ENCODE data around the gene FLT3LG.

Gene FLT3LG

DNA sequence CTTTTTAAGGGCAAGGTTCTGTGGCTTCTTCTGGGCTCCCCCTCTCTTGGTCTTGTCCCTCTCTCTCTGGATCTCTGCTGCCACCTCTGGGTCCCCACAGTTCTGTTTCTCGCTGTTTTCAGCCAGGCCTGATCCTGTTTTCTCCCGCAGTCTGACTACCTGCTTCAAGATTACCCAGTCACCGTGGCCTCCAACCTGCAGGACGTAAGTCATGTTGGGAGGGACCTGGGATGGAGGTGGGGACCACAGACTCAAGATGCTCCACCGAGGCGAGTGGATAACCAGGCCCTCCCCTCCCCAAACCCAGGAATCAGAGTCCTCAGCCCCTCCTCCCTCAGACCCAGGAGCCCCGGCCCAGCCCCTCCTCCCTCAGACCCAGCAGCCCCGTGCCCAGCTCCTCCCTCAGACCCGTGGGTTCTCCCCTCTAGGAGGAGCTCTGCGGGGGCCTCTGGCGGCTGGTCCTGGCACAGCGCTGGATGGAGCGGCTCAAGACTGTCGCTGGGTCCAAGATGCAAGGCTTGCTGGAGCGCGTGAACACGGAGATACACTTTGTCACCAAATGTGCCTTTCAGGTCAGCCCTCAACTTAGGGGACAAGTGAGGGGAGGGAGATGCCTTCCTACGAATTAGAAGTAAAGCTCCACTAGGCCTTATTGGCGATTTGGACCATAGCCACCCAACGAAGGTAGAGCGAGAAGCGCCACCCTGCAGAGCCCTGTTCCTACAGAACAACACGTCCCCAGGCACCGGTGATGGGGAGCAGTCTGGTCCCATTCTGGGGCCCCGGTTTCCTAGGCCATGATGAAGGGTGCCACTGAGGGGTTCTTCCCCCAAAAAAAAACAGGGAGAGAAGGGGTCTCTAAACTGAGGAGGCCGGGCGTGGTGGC lies 2.2 kb downstream of the FLT3LG start:
- Histone ChIP-seq H3K27me3 (ENCODE audit: insufficient read depth, low read length) (no peaks in the 10 kb centered on the region), H3K36me3 (ENCODE audit: insufficient read depth, low read length) (no peaks in the 10 kb centered on the region), H3K27ac (ENCODE audit: low read depth, low read length) (no peak overlapping the region), H3K4me1 (ENCODE audit: control insufficient read depth, insufficient read depth, low read length, unreplicated experiment) (no peaks in the 10 kb centered on the region), H3K4me3 (ENCODE audit: low read depth, low read length) (no peak overlapping the region), H2AFZ (ENCODE audit: low read length, unreplicated experiment) (no peak overlapping the region), H3K79me2 (ENCODE audit: control insufficient read depth, insufficient read depth, low read length, unreplicated experiment) (no peaks in the 10 kb centered on the region)

DNA sequence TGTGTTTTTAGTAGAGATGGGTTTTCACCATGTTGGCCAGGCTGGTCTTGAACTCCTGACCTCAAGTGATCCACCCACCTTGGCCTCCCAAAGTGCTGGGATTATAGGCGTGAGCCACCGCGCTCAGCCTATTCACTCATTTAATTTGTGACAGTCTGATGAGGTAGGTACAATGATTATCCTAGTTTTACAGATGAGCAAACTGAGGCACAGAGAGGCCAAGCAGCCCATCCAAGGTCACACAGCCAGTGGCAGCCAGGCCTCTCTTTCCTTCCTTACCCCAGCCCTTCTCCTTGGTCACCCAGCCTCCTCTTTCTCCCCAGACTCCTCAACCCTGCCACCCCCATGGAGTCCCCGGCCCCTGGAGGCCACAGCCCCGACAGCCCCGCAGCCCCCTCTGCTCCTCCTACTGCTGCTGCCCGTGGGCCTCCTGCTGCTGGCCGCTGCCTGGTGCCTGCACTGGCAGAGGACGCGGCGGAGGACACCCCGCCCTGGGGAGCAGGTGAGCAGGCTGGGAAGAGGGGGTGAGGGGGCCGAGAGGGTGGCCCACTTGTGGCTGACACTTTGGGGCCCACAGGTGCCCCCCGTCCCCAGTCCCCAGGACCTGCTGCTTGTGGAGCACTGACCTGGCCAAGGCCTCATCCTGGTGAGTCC lies 6.1 kb downstream of the FLT3LG start:
- Histone ChIP-seq H3K79me2 (ENCODE audit: control insufficient read depth, insufficient read depth, low read length, unreplicated experiment) (no peaks in the 10 kb centered on the region), H3K36me3 (ENCODE audit: insufficient read depth, low read length) (no peaks in the 10 kb centered on the region), H3K27me3 (ENCODE audit: insufficient read depth, low read length) (no peaks in the 10 kb centered on the region), H2AFZ (ENCODE audit: low read length, unreplicated experiment) (no peak overlapping the region), H3K4me3 (ENCODE audit: low read depth, low read length) (no peak overlapping the region), H3K27ac (ENCODE audit: low read depth, low read length) (no peak overlapping the region), H3K4me1 (ENCODE audit: control insufficient read depth, insufficient read depth, low read length, unreplicated experiment) (no peaks in the 10 kb centered on the region)

DNA sequence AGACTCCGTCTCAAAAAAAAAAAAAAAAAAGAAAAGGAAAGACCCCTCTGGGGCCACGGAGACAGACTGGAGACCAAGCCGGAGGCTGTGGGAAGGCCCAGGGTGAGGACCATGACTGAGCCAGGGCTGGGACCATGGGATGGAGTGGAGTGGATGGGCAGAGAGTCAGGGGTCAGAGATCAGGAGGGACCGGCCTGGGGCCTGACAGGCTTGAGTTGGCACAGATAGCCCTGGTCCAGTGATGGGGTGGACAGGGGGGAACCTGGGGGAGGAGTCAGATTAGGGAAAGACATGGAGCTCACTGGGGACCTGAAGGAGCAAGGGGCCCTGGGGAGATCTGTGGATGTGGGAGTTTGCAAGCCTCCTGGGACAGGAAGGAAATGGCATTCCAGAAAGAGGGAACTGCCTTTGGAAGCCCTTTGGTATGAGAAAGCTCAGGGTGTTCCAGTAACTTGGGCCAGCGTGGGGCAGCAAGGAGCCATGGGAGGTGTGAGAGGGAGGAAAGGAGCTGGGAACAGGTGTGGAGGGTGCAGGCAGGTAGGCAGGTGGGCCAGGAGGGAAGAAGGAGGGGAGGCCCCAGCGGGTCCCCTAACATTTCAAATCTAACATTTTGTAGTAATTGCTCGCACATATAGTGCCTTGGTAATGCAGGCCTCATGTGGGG lies 7.1 kb downstream of the FLT3LG start:
- Histone ChIP-seq H3K79me2 (ENCODE audit: control insufficient read depth, insufficient read depth, low read length, unreplicated experiment) (no peaks in the 10 kb centered on the region), H3K27ac (ENCODE audit: low read depth, low read length) (no peak overlapping the region), H3K4me1 (ENCODE audit: control insufficient read depth, insufficient read depth, low read length, unreplicated experiment) (no peaks in the 10 kb centered on the region), H3K27me3 (ENCODE audit: insufficient read depth, low read length) (no peaks in the 10 kb centered on the region), H3K36me3 (ENCODE audit: insufficient read depth, low read length) (no peaks in the 10 kb centered on the region), H3K4me3 (ENCODE audit: low read depth, low read length) (no peak overlapping the region), H2AFZ (ENCODE audit: low read length, unreplicated experiment) (no peak overlapping the region)

DNA sequence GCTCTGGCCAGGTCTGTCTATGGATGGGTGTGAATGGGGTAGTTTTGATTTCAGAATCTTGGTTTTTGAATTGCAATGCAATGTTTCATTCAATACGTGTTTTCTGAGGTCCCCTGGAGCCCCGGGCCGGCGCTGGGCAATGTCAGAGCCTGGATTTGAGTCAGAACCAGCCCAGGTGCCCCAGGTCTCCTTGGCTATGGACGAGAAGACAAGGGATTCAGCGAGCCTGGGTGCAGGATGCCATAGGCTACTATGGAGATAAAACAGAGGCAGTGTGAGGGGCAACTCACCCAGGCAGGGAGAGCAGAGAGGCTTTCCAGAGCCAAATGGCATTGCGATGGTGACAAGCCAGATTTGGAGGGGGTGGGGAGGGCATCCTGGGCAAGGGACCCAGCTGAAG lies 12.2 kb downstream of the FLT3LG start:
- peaks cover 8% of the 10 kb centered on the region for H3K4me1 ChIP-seq (ENCODE audit: control insufficient read depth, insufficient read depth, low read length, unreplicated experiment)
- no peak overlapping the region for H3K27ac ChIP-seq (ENCODE audit: low read depth, low read length)
- H3K27me3 ChIP-seq (ENCODE audit: insufficient read depth, low read length): no peaks in the 10 kb centered on the region
- no peak overlapping the region for H2AFZ ChIP-seq (ENCODE audit: low read length, unreplicated experiment)
- peaks cover 37% of the 10 kb centered on the region for H3K79me2 ChIP-seq (ENCODE audit: control insufficient read depth, insufficient read depth, low read length, unreplicated experiment)
- H3K4me3 ChIP-seq (ENCODE audit: low read depth, low read length): no peak overlapping the region
- H3K36me3 ChIP-seq (ENCODE audit: insufficient read depth, low read length): peaks cover 30% of the 10 kb centered on the region

DNA sequence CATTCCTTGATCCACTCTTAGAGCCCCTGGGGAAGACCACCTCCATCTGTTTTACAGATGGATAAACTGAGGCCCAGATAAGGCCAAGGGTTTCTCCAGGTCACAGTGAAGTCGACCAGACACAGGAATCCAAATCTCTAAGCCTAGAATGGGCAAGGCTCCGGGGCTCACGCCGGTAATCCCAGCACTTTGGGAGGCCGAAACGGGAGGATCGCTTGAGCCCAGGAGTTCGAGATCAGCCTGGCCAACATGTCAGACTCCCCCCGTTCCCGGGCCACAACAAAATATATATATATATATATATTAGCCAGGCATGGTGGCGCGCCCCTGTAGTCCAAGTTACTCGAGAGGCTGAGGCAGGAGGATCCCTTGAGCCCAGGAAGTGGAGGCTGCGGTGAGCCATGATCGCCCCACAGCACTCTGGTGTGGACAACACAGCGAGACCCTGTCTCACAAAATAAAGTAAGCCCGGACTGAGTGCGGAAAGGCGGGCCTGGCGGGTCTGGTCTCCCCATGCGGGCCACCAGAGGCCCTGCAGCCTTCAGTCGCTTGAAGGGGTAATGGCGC lies 12.8 kb downstream of the FLT3LG start:
- Histone ChIP-seq H3K79me2 (ENCODE audit: control insufficient read depth, insufficient read depth, low read length, unreplicated experiment) (peaks cover 37% of the 10 kb centered on the region), H3K27ac (ENCODE audit: low read depth, low read length) (no peak overlapping the region), H3K27me3 (ENCODE audit: insufficient read depth, low read length) (no peaks in the 10 kb centered on the region), H2AFZ (ENCODE audit: low read length, unreplicated experiment) (peak overlapping the region; percentile 14), H3K4me1 (ENCODE audit: control insufficient read depth, insufficient read depth, low read length, unreplicated experiment) (peaks cover 8% of the 10 kb centered on the region), H3K36me3 (ENCODE audit: insufficient read depth, low read length) (peaks cover 30% of the 10 kb centered on the region), H3K4me3 (ENCODE audit: low read depth, low read length) (no peak overlapping the region; the same call in 1 of the 2 replicates)

DNA sequence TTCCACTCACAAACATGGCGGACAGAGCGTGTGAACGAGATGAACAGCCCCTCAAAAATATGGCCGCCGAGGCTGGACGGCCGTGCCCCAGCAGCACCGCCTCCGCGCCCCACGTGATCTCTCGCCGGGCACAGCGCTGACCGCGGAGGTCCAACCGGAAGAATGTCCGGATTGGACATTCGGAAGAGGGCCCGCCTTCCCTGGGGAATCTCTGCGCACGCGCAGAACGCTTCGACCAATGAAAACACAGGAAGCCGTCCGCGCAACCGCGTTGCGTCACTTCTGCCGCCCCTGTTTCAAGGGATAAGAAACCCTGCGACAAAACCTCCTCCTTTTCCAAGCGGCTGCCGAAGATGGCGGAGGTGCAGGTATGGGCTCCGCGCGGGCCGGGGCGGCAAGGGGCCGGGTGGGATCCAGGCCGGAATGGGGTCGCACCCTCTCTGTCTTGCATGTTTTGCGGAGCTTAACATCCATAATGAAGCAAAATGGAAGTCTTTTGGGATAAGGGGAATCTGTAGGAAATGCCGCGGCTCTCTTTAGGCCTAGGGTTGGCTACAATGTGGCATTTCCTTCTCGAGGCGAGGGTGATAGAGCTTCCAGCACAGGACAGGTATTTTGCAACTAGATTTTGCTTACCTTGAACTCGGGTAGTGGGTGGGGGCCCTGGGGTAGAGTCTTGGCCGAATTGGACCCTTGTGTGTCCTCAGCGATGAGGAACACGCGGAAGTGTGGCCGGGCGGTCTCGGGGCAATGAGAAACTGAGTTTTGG lies 13.4 kb downstream of the FLT3LG start, which contains the start of gene RPL13A:
Gene RPL13A (plus strand): TSS at position 332 of the 769 bp plus-strand sequence. CDS start 22 bp downstream, at position 354.
- H3K79me2 ChIP-seq (ENCODE audit: control insufficient read depth, insufficient read depth, low read length, unreplicated experiment): peaks cover 37% of the 10 kb centered on the region

DNA sequence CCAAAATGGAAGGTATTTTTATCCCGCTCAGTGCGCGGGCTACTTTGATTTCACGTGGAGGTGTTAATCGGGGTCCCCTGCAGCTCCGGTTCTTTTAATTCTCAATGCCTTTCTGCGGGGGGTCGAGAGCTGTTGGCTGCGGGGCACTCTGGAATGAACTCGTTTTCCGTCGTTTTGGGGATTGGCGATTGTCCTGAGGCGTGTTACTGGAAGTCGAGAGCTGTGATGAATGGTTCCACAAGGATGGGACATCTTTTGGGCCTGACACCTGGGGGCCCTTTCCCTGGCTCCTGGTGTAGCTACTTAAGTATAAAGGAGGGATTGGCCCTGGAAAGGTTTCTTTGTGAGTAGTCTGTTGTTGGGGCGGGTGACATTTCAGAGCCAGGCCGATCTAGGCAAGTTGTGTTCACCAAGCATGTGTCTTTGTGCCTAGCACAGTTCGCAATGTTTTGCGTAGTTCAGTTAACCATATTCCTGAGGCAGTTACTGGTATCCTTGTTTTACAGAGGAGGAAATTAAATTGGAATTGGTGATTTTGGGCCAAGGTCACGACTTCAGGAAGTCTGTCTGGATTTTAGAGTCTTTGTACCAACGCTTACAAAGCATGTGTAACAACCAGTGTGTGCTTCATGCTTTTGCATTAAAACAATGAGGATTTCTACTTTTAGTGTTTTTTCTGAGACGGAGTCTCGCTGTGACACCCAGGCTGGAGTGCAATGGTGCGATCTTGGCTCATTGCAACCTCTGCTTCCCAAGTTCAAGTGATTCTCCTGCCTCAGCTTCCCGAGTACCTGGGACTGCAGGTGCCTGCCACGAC lies 14.2 kb downstream of the FLT3LG start:
- Histone ChIP-seq H3K36me3 (ENCODE audit: insufficient read depth, low read length) (peaks cover 43% of the 10 kb centered on the region), H3K27me3 (ENCODE audit: insufficient read depth, low read length) (no peaks in the 10 kb centered on the region), H2AFZ (ENCODE audit: low read length, unreplicated experiment) (no peak overlapping the region), H3K4me3 (ENCODE audit: low read depth, low read length) (peak overlapping the region; percentile 94), H3K79me2 (ENCODE audit: control insufficient read depth, insufficient read depth, low read length, unreplicated experiment) (peaks cover 37% of the 10 kb centered on the region), H3K27ac (ENCODE audit: low read depth, low read length) (peak overlapping the region; percentile 81), H3K4me1 (ENCODE audit: control insufficient read depth, insufficient read depth, low read length, unreplicated experiment) (peaks cover 8% of the 10 kb centered on the region)

More for the DNA sequence above, 13.4 kb downstream of the FLT3LG start, which contains the start of gene RPL13A:
- Histone ChIP-seq H3K4me1 (ENCODE audit: control insufficient read depth, insufficient read depth, low read length, unreplicated experiment) (peaks cover 8% of the 10 kb centered on the region), H2AFZ (ENCODE audit: low read length, unreplicated experiment) (peak within 1 kb of the TSS; percentile 14), H3K27me3 (ENCODE audit: insufficient read depth, low read length) (no peaks in the 10 kb centered on the region), H3K4me3 (ENCODE audit: low read depth, low read length) (peak within 1 kb of the TSS; percentile 94), H3K36me3 (ENCODE audit: insufficient read depth, low read length) (peaks cover 36% of the 10 kb centered on the region), H3K27ac (ENCODE audit: low read depth, low read length) (peak within 1 kb of the TSS; percentile 81)

DNA sequence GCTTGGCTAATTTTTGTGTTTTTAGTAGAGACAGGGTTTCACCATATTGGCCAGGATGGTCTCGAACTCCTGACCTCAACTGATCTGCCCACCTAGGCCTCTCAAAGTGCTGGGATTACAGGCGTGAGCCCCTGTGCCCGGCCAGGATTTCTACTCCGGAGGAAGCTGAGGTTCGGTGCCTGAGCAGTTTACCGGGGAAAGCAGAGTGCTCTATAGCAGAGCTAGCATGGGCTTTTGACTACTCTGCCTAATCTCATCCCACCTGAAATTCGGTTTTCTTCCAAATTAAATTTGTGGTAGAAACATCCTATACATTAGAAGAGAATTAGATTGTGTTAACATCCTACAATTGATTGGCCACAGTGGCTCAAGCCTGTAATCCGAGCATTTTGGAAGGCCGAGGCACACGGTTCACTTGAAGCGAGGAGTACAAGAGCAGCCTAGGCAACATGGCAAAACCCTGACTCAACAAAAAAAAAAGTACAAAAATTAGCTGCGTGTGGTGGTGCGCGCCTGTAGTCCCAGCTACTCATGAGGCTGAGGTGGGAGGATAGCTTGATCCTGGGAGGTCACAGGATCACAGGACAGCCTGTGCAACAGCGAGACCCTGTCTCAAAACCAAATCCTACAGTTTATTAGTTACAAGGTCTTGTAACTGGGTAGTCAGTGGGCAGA lies 15.0 kb downstream of the FLT3LG start:
- Histone ChIP-seq H3K4me3 (ENCODE audit: low read depth, low read length) (peak overlapping the region; percentile 94), H3K36me3 (ENCODE audit: insufficient read depth, low read length) (peaks cover 43% of the 10 kb centered on the region), H3K27ac (ENCODE audit: low read depth, low read length) (peak overlapping the region; percentile 81), H3K27me3 (ENCODE audit: insufficient read depth, low read length) (no peaks in the 10 kb centered on the region), H3K79me2 (ENCODE audit: control insufficient read depth, insufficient read depth, low read length, unreplicated experiment) (peaks cover 37% of the 10 kb centered on the region), H2AFZ (ENCODE audit: low read length, unreplicated experiment) (no peak overlapping the region), H3K4me1 (ENCODE audit: control insufficient read depth, insufficient read depth, low read length, unreplicated experiment) (peaks cover 8% of the 10 kb centered on the region)

DNA sequence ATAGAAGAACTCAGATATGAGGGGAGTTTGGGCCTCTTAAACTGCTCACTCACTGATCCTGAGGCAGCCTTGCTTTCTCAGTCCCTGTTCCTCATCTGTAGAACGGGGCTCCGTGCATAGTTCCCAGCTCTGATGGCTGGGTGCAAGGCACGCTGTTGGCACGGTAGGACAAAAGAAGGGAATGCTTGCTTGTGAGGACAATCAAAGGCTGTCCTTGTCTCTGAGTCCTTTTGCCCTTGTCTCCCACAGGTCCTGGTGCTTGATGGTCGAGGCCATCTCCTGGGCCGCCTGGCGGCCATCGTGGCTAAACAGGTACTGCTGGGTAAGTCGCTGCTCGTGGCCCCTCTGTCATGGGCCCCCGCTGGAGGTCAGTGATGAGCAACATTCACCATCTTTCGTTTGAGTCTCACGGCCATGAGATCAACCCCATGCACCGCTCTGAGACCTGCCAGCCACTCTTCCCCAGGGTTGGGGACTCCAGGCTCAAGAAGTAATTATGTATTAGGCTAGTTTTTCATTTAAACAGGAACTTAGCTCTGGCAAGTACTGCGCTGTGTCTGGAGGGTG lies 15.7 kb downstream of the FLT3LG start:
- H3K4me3 ChIP-seq (ENCODE audit: low read depth, low read length): peak overlapping the region; percentile 94
- peaks cover 43% of the 10 kb centered on the region for H3K36me3 ChIP-seq (ENCODE audit: insufficient read depth, low read length)
- H3K4me1 ChIP-seq (ENCODE audit: control insufficient read depth, insufficient read depth, low read length, unreplicated experiment): peaks cover 8% of the 10 kb centered on the region
- peaks cover 37% of the 10 kb centered on the region for H3K79me2 ChIP-seq (ENCODE audit: control insufficient read depth, insufficient read depth, low read length, unreplicated experiment)
- H2AFZ ChIP-seq (ENCODE audit: low read length, unreplicated experiment): no peak overlapping the region
- H3K27ac ChIP-seq (ENCODE audit: low read depth, low read length): peak overlapping the region; percentile 81
- no peaks in the 10 kb centered on the region for H3K27me3 ChIP-seq (ENCODE audit: insufficient read depth, low read length)
